Panc1 (cell line): ENCODE data around the gene PAOX. TPM values are rescaled to one million over a fixed set of nuclear protein-coding genes. Genes with fewer than 3 reads are reported as not detected.
A peak's percentile ranks its signal among the peaks of the same experiment; 100 is the strongest.

Experiments
- ATAC-seq: fragments of 200-7000 bp; cut with Tn5 transposase; 2 replicates; pipeline ENCODE4 v1.9.1; 2020; ENCODE audit warnings: mild to moderate bottlenecking, moderate library complexity
- BruUV-seq: library from RNA; stranded (reverse); fragments of 400-500 nt; replicated peaks from 2 replicates; lab custom pipeline; 2021; lab: Mats Ljungman, UMichigan
- CTCF ChIA-PET: fragments of 300-600 bp; sonication (Branson Sonifier 250); formaldehyde crosslinking; loops from one replicate; lab custom pipeline; 2022; ENCODE audit warnings: antibody characterized with exemption; lab: Charles Lee
- POLR2A ChIA-PET: fragments of 300-600 bp; sonication (Branson Sonifier 250); formaldehyde crosslinking; loops from one replicate; lab custom pipeline; 2022; ENCODE audit warnings: antibody characterized with exemption; lab: Charles Lee
- DNase-seq: peaks from one replicate; pipeline ENCODE4 v3.0.0-alpha.2; 2010; ENCODE audit warnings: low read depth, low spot score
- H3K27ac ChIP-seq: 2 replicates; pipeline ENCODE4 v1.5.1; 2011; ENCODE audit warnings: mild to moderate bottlenecking, low read length, inconsistent platforms
- H3K27me3 ChIP-seq: fragments of 200-500 bp; sonication (Bioruptor generic); 2 replicates; pipeline ENCODE4 v1.6.0; 2014; ENCODE audit warnings: low read length, inconsistent platforms; ENCODE audit not compliant: control insufficient read depth, insufficient read depth
- H3K36me3 ChIP-seq: fragments of 200-500 bp; sonication (Bioruptor generic); 2 replicates; pipeline ENCODE4 v1.5.1; 2014; ENCODE audit warnings: inconsistent platforms, mild to moderate bottlenecking, low read length, moderate library complexity; ENCODE audit not compliant: control insufficient read depth, insufficient read depth
- H3K4me1 ChIP-seq: 2 replicates; pipeline ENCODE4 v1.5.1; 2011; ENCODE audit warnings: inconsistent platforms, mild to moderate bottlenecking, low read length, moderate library complexity; ENCODE audit not compliant: control insufficient read depth, insufficient read depth
- H3K4me3 ChIP-seq, 2 experiments: 2 replicates each; pipeline ENCODE4 v1.5.1; 2011 to 2012; ENCODE audit warnings: low read depth in 2 of 2, low read length in 2 of 2, mild to moderate bottlenecking in 2 of 2, inconsistent platforms in 1 of 2, moderate library complexity in 1 of 2
- H3K9me3 ChIP-seq: fragments of 200-500 bp; sonication (Bioruptor generic); 2 replicates; pipeline ENCODE4 v1.5.1; 2014; ENCODE audit warnings: low read depth, mild to moderate bottlenecking, inconsistent platforms, low read length, moderate library complexity; ENCODE audit not compliant: control insufficient read depth, insufficient read depth
- CTCF ChIP-seq: fragments of 450-650 bp; IDR thresholded peaks from 2 replicates; pipeline ENCODE4 v1.5.1; 2017; ENCODE audit warnings: mild to moderate bottlenecking
- POLR2AphosphoS5 ChIP-seq: IDR thresholded peaks from 2 replicates; pipeline ENCODE4 v1.6.1; 2012; ENCODE audit warnings: mild to moderate bottlenecking, low read depth, low read length, moderate library complexity
- REST ChIP-seq, 2 experiments: IDR thresholded peaks; 2 replicates each; pipeline ENCODE4 v1.6.1; 2011 to 2012; ENCODE audit warnings: low read depth in 2 of 2, control low read depth in 1 of 2, low read length in 1 of 2, mild to moderate bottlenecking in 1 of 2, moderate library complexity in 1 of 2; ENCODE audit not compliant: insufficient read depth in 1 of 2
- SIN3A ChIP-seq: IDR thresholded peaks from 2 replicates; pipeline ENCODE4 v1.6.1; 2012; ENCODE audit warnings: low read depth, mild to moderate bottlenecking, low read length, moderate library complexity, borderline replicate concordance; ENCODE audit not compliant: insufficient read depth
- TCF7L2 ChIP-seq: IDR thresholded peaks from 2 replicates; pipeline ENCODE4 v1.6.1; 2011; ENCODE audit warnings: mild to moderate bottlenecking, low read depth, low read length, inconsistent platforms
- in situ Hi-C: cut with HindIII; loops from 2 replicates; pipeline ENCODE4 v1.10.0; 2016; ENCODE audit warnings: low sequenced_read_pairs, low pct_unique_long_range_greater_than_20kb
- intact Hi-C: fragments of 100-400 bp; cut with micrococcal nuclease; formaldehyde crosslinking; loops from one replicate; pipeline ENCODE4 v1.10.0; 2022; ENCODE audit not compliant: unreplicated experiment
- total RNA-seq: library from RNA; stranded (reverse); gene quantifications from one replicate; pipeline ENCODE4 v1.2.1, GENCODE V29; 2021; ENCODE audit not compliant: unreplicated experiment

Gene PAOX
- total RNA-seq, 1 experiment from 2014 or later, result 9.3 TPM

- peak within 1 kb of the TSS; percentile 57 to 59 for H3K4me3 ChIP-seq
- BruUV-seq, result no TSS peak
- no peaks in the 10 kb centered on the region for H3K9me3 ChIP-seq
- in situ Hi-C loops (no loop called here), intact Hi-C loops (no loop called here)
- TF ChIP-seq CTCF, result no peak
- TF ChIP-seq SIN3A, result peak; percentile 91; the same call in 1 of the 2 replicates
- TF ChIP-seq POLR2AphosphoS5, result peak; percentile 88
- peak within 1 kb of the TSS; percentile 86 for H3K27ac ChIP-seq
- H3K27me3 ChIP-seq, result no peaks in the 10 kb centered on the region
- peaks cover 9% of the 10 kb centered on the region for H3K4me1 ChIP-seq
- H3K36me3 ChIP-seq, result peaks cover 10% of the 10 kb centered on the region; the same call in 1 of the 2 replicates
- peak; percentile 55 for DNase-seq
- CTCF ChIA-PET, result no interaction called here
- peak; percentile 98 for ATAC-seq
- POLR2A ChIA-PET, result no interaction called here
Measured at GRCh38 chr10:133373174-133374090, 5.6 kb upstream of the PAOX start, which contains the start of gene ECHS1. Gene ECHS1, minus strand, starts transcription at chr10:133373354. Its CDS starts 21 bp downstream, at chr10:133373333.

- in situ Hi-C loops, result no loop called here
Measured at GRCh38 chr10:133375357-133376115, 3.5 kb upstream of the PAOX start.

More at GRCh38 chr10:133375357-133376115, 3.5 kb upstream of the PAOX start:
- no peak for TF ChIP-seq TCF7L2
- TF ChIP-seq CTCF, result no peak
- TF ChIP-seq SIN3A, result no peak
- TF ChIP-seq REST (IDR thresholded peaks at IDR 0.05; ENCODE audit: insufficient read depth in 1 of 2, low read depth in 2 of 2, low read length in 1 of 2), result no peak
- no peak for TF ChIP-seq POLR2AphosphoS5
- DNase-seq, result no peak
- Histone ChIP-seq H3K9me3 (no peaks in the 10 kb centered on the region), H3K27me3 (no peaks in the 10 kb centered on the region), H3K4me1 (peaks cover 12% of the 10 kb centered on the region), H3K27ac (no peak overlapping the region), H3K4me3 (no peak overlapping the region), H3K36me3 (no peaks in the 10 kb centered on the region)
- ChIA-PET CTCF (no interaction called here), POLR2A (no interaction called here)
- BruUV-seq, result no TSS peak
- no peak for ATAC-seq
- intact Hi-C loops, result no loop called here
